DOHH2 (cell line): Measurements from ENCODE around the gene ANKRD65.

Experiments used
- EZH2phosphoT487 ChIP-seq: fragments of 200-600 bp; sonication (generic); IDR thresholded peaks from 2 replicates; pipeline ENCODE4 v1.6.1; 2017; ENCODE audit warnings: borderline replicate concordance, mild to moderate bottlenecking, antibody characterized with exemption, low read length, moderate library complexity, mixed read lengths
- TF ChIP-seq, protein P1 (sequence below): fragments of 200-600 bp; sonication (generic); IDR thresholded peaks from one replicate; pipeline ENCODE4 v1.5.1; 2014; ENCODE audit warnings: antibody characterized with exemption, mild to moderate bottlenecking, low read depth, low read length; ENCODE audit not compliant: poor library complexity, severe bottlenecking

DNA sequence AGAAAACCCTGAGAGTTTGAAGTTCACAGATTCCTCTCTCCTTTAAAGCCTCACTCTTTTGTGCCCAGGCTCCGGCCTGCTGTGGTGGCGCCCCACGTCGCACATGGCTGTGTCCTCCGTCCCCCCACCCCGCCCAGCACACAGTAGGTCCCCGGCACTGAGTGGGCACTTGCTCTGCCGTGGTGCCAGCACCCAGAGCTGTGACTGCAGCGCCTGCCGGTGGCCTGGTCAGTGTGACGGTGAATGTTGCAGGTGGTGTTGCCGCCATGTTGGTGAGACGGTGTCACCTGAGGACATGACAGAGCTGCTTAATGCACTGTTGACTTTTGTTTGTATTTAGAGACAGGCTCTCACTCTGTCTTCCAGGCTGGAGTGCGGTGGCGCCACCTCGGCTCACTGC, 31.8 kb upstream of the ANKRD65 start:
- TF ChIP-seq, protein P1, sequence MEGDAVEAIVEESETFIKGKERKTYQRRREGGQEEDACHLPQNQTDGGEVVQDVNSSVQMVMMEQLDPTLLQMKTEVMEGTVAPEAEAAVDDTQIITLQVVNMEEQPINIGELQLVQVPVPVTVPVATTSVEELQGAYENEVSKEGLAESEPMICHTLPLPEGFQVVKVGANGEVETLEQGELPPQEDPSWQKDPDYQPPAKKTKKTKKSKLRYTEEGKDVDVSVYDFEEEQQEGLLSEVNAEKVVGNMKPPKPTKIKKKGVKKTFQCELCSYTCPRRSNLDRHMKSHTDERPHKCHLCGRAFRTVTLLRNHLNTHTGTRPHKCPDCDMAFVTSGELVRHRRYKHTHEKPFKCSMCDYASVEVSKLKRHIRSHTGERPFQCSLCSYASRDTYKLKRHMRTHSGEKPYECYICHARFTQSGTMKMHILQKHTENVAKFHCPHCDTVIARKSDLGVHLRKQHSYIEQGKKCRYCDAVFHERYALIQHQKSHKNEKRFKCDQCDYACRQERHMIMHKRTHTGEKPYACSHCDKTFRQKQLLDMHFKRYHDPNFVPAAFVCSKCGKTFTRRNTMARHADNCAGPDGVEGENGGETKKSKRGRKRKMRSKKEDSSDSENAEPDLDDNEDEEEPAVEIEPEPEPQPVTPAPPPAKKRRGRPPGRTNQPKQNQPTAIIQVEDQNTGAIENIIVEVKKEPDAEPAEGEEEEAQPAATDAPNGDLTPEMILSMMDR: no peak
- no peak for TF ChIP-seq EZH2phosphoT487
